Sigmoid colon (tissue), 4 donors: ENCODE results near the gene DRD1.

ENCODE experiments used
- EP300 ChIP-seq, 4 donors: sonication (generic); formaldehyde crosslinking; IDR thresholded peaks; one replicate each; pipeline ENCODE4 v1.6.1; 2017; ENCODE audit warnings: antibody characterized with exemption in 4 of 4
- POLR2A ChIP-seq, 2 donors: fragments of 450-650 bp; IDR thresholded peaks; one replicate each; pipeline ENCODE4 v1.6.1; 2016; ENCODE audit warnings: antibody characterized with exemption in 2 of 2, mild to moderate bottlenecking in 2 of 2, moderate library complexity in 2 of 2
- POLR2AphosphoS5 ChIP-seq, 4 donors: sonication (generic); formaldehyde crosslinking; IDR thresholded peaks; one replicate each; pipeline ENCODE4 v1.6.1; 2017; ENCODE audit warnings: antibody characterized with exemption in 4 of 4
- TF ChIP-seq, protein P1 (sequence below), 4 experiments: fragments of 450-650 bp in 3 of 4; fragments of 200-600 bp in 1 of 4; IDR thresholded peaks; one replicate each; pipeline ENCODE4 v1.5.1; 2016 to 2019; ENCODE audit warnings: antibody characterized with exemption in 4 of 4, mild to moderate bottlenecking in 3 of 4, moderate library complexity in 2 of 4

DNA sequence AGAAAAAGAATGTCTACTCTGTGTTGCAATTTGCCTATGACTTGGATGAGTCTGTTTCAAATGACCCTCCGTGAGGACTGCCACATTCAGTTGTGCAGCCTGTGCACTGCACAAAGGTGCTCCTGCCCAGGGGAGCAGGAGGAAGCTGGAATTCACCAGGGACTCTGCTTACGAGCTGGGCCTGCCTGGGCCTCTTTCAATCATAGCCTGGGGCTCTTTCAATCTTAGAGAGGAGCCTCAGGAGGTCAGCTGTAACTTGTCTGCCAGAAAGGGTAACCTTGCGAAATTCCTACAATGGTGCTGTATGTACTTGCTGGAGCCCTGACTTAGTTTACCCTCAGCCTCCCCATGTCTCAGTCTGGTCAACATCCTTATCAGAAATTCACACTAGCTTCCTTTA lies 25.9 kb upstream of the DRD1 start:
- TF ChIP-seq, protein P1, sequence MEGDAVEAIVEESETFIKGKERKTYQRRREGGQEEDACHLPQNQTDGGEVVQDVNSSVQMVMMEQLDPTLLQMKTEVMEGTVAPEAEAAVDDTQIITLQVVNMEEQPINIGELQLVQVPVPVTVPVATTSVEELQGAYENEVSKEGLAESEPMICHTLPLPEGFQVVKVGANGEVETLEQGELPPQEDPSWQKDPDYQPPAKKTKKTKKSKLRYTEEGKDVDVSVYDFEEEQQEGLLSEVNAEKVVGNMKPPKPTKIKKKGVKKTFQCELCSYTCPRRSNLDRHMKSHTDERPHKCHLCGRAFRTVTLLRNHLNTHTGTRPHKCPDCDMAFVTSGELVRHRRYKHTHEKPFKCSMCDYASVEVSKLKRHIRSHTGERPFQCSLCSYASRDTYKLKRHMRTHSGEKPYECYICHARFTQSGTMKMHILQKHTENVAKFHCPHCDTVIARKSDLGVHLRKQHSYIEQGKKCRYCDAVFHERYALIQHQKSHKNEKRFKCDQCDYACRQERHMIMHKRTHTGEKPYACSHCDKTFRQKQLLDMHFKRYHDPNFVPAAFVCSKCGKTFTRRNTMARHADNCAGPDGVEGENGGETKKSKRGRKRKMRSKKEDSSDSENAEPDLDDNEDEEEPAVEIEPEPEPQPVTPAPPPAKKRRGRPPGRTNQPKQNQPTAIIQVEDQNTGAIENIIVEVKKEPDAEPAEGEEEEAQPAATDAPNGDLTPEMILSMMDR (IDR thresholded peaks at IDR 0.05) = no peak
- TF ChIP-seq POLR2AphosphoS5 (IDR thresholded peaks at IDR 0.05) (no peak), POLR2A (IDR thresholded peaks at IDR 0.05) (no peak), EP300 (IDR thresholded peaks at IDR 0.05) (no peak)
